GM12878 (cell line): ENCODE measurements around the gene TMC4. TPM values are rescaled to one million over a fixed set of nuclear protein-coding genes. Genes with fewer than 3 reads are reported as not detected.

Experiments used
- ASH2L ChIP-seq: fragments of 300-600, 200-600 bp; sonication (generic); IDR thresholded peaks from 2 replicates; pipeline ENCODE4 v1.6.1; 2017; ENCODE audit warnings: low read depth, mild to moderate bottlenecking, borderline replicate concordance
- CBFB ChIP-seq: IDR thresholded peaks from 2 replicates; pipeline ENCODE4 v1.6.1; 2016; ENCODE audit warnings: antibody characterized with exemption, low read depth
- CBX3 ChIP-seq: fragments of 200-600 bp; sonication (generic); IDR thresholded peaks from 2 replicates; pipeline ENCODE4 v1.6.1; 2016; ENCODE audit warnings: low read depth, borderline replicate concordance
- EZH2 ChIP-seq: IDR thresholded peaks from 2 replicates; pipeline ENCODE4 v1.6.1; 2012; ENCODE audit warnings: low read depth, mild to moderate bottlenecking, control low read depth, inconsistent platforms, low read length, borderline replicate concordance; ENCODE audit not compliant: control insufficient read depth
- FOS ChIP-seq: IDR thresholded peaks from 3 replicates; pipeline ENCODE4 v1.6.1; 2011; ENCODE audit warnings: borderline replicate concordance; ENCODE audit not compliant: insufficient read length; ENCODE audit errors: extremely low read depth
- IKZF2 ChIP-seq, 2 experiments: fragments of 450-650 bp; IDR thresholded peaks; 2 replicates each; pipeline ENCODE4 v1.6.1; 2017; ENCODE audit warnings: mild to moderate bottlenecking in 2 of 2, moderate library complexity in 2 of 2
- JUND ChIP-seq: IDR thresholded peaks from 2 replicates; pipeline ENCODE4 v1.6.1; 2012; ENCODE audit warnings: low read depth, mild to moderate bottlenecking, low read length, improper control_type of control experiment, moderate library complexity
- NFYB ChIP-seq: IDR thresholded peaks from 2 replicates; pipeline ENCODE4 v1.6.1; 2011; ENCODE audit warnings: low read depth, mild to moderate bottlenecking, low read length, improper control_type of control experiment, moderate library complexity; ENCODE audit not compliant: insufficient read depth
- NR2F1 ChIP-seq: fragments of 450-650 bp; conservative IDR thresholded peaks from 2 replicates; pipeline ENCODE4 v1.6.1; 2017; ENCODE audit warnings: mild to moderate bottlenecking
- PAX5 ChIP-seq: IDR thresholded peaks from 2 replicates; pipeline ENCODE4 v1.6.1; 2011; ENCODE audit warnings: low read depth, low read length, borderline replicate concordance
- POLR2AphosphoS2 ChIP-seq: IDR thresholded peaks from 2 replicates; pipeline ENCODE4 v1.6.1; 2011; ENCODE audit warnings: low read depth, mild to moderate bottlenecking, low read length, improper control_type of control experiment, moderate library complexity
- SIN3A ChIP-seq: IDR thresholded peaks from 2 replicates; pipeline ENCODE4 v1.6.1; 2012; ENCODE audit warnings: low read depth, low read length, improper control_type of control experiment
- SRF ChIP-seq, 2 experiments: IDR thresholded peaks; 2 replicates each; pipeline ENCODE4 v1.6.1; 2011; ENCODE audit warnings: low read depth in 2 of 2, low read length in 2 of 2, mild to moderate bottlenecking in 1 of 2, moderate library complexity in 1 of 2
- SUPT20H ChIP-seq: IDR thresholded peaks from 2 replicates; pipeline ENCODE4 v1.6.1; 2011; ENCODE audit warnings: low read depth, mild to moderate bottlenecking, low read length, moderate library complexity, borderline replicate concordance; ENCODE audit not compliant: control insufficient read depth
- SUZ12 ChIP-seq: fragments of 200-600 bp; sonication (generic); IDR thresholded peaks from one replicate; pipeline ENCODE4 v1.6.1; 2018; ENCODE audit warnings: antibody characterized with exemption, mild to moderate bottlenecking; ENCODE audit not compliant: unreplicated experiment
- TAF1 ChIP-seq: IDR thresholded peaks from 2 replicates; pipeline ENCODE4 v1.6.1; 2011; ENCODE audit warnings: mild to moderate bottlenecking, low read depth, low read length, borderline replicate concordance
- ZBED1 ChIP-seq: IDR thresholded peaks from 2 replicates; pipeline ENCODE4 v1.6.1; 2016; ENCODE audit warnings: borderline replicate concordance
- ZNF217 ChIP-seq: fragments of 450-650 bp; IDR thresholded peaks from 2 replicates; pipeline ENCODE4 v1.6.1; 2017; ENCODE audit warnings: antibody characterized with exemption, mild to moderate bottlenecking
- polyA plus RNA-seq, 11 experiments: library from polyadenylated mRNA; depleted of rRNA in 4 of 11; unstranded in 6 of 11; stranded (reverse) in 5 of 11; fragments of >200 nt; fragmentation: Nextera tagmentation in 4 of 11; fragmentation: Illumina TruSeq in 1 of 11; extraction: Ambion mirVana in 4 of 11; extraction: Trizol in 1 of 11; gene quantifications; 1 replicate in 1 of 11; 2 replicates in 10 of 11; pipeline versions ENCODE4 v1.2.1 to v1.2.3, GENCODE V29; 2011 to 2016; ENCODE audit warnings: inconsistent platforms in 2 of 11, missing spikeins in 2 of 11, low read depth in 1 of 11
- total RNA-seq, 4 experiments: library from RNA; depleted of rRNA in 3 of 4; stranded (reverse); fragments of >200 nt in 3 of 4; fragmentation: Illumina TruSeq in 1 of 4; extraction: Trizol in 1 of 4; gene quantifications; 2 replicates each; pipeline versions ENCODE4 v1.2.1 to v1.2.3, GENCODE V29; 2013 to 2021
- TF ChIP-seq, protein P1 (sequence below): fragments of 450-650 bp; formaldehyde crosslinking; IDR thresholded peaks from 2 replicates; pipeline ENCODE4 v1.4.0; 2020; ENCODE audit warnings: mild to moderate bottlenecking, moderate library complexity
- TF ChIP-seq, protein P2 (sequence below): fragments of 450-650 bp; conservative IDR thresholded peaks from 2 replicates; pipeline ENCODE4 v1.6.1; 2017; ENCODE audit warnings: mild to moderate bottlenecking, moderate library complexity
- TF ChIP-seq, protein P3 (sequence below): fragments of 150-350 bp; IDR thresholded peaks from 2 replicates; pipeline ENCODE4 v1.6.1; 2014; ENCODE audit warnings: mild to moderate bottlenecking, low read depth, low read length

Gene TMC4
- total and polyA plus RNA-seq, 10 of the 15 experiments (the other 5 are each of a cell fraction or from before 2014, with no cell fraction given) = 0.33 to 0.83 (median 0.74) TPM; not detected in 7

DNA sequence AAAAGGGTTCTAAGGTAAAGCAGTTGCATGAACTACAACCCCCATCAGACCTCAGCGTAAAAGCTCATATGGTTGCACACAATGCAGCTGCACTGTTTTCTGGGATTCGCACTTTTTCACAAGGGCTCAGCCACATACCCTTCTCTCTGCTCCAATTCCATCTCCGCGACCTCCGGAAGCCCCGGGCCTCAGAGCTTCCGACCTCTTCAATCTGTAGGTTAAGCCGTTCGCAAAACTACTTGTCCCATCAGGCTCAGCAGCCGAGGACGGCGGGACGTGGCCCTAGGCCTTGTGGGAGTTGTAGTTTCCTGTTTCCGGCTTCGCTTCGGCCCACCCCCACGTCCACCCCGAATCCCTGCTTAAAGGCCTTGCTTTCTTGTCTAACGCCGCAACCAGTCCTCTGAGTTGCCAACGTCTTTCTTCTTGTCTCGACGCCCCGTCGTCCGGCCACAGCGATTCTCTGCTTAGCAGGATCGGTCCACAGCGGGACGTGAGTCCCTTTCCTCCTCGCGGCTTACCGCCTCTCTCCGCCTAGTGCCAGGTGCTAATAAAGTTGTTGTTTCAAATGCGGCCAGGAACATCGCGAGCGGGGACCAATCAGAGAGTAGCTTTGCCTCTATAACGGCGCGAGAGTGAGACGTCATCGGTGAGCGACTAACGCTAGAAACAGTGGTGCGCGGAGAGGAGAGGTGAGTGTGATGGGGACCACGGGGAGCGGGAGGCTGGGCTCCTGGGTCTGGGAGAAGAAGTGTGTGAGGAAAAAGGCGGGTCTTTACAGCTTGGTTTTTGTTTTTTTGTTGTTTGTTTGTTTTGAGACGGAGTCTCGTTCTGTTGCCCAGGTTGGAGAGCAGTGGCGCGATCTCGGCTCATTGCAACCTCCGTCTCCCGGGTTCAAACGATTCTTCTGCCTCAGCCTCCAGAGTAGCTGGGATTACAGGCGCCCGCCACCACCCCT lies 57.6 kb downstream of the TMC4 start, which contains the start of the genes PRPF31 and TFPT (continued):
- peak; percentile 56 to 72; a peak in 2 of 4 replicates for TF ChIP-seq IKZF2 (IDR thresholded peaks at IDR 0.05)
- TF ChIP-seq SRF (IDR thresholded peaks at IDR 0.05; ENCODE audit: low read depth in 2 of 2, low read length in 2 of 2) = peak; percentile 34 to 95; a peak in 2 of 4 replicates
- no peak for TF ChIP-seq CBX3
- TF ChIP-seq FOS = peak; percentile 20
- TF ChIP-seq POLR2AphosphoS2 = no peak; the same call in 1 of the 2 replicates
- TF ChIP-seq, protein P1, sequence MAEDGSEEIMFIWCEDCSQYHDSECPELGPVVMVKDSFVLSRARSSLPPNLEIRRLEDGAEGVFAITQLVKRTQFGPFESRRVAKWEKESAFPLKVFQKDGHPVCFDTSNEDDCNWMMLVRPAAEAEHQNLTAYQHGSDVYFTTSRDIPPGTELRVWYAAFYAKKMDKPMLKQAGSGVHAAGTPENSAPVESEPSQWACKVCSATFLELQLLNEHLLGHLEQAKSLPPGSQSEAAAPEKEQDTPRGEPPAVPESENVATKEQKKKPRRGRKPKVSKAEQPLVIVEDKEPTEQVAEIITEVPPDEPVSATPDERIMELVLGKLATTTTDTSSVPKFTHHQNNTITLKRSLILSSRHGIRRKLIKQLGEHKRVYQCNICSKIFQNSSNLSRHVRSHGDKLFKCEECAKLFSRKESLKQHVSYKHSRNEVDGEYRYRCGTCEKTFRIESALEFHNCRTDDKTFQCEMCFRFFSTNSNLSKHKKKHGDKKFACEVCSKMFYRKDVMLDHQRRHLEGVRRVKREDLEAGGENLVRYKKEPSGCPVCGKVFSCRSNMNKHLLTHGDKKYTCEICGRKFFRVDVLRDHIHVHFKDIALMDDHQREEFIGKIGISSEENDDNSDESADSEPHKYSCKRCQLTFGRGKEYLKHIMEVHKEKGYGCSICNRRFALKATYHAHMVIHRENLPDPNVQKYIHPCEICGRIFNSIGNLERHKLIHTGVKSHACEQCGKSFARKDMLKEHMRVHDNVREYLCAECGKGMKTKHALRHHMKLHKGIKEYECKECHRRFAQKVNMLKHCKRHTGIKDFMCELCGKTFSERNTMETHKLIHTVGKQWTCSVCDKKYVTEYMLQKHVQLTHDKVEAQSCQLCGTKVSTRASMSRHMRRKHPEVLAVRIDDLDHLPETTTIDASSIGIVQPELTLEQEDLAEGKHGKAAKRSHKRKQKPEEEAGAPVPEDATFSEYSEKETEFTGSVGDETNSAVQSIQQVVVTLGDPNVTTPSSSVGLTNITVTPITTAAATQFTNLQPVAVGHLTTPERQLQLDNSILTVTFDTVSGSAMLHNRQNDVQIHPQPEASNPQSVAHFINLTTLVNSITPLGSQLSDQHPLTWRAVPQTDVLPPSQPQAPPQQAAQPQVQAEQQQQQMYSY = no peak
- TF ChIP-seq, protein P2, sequence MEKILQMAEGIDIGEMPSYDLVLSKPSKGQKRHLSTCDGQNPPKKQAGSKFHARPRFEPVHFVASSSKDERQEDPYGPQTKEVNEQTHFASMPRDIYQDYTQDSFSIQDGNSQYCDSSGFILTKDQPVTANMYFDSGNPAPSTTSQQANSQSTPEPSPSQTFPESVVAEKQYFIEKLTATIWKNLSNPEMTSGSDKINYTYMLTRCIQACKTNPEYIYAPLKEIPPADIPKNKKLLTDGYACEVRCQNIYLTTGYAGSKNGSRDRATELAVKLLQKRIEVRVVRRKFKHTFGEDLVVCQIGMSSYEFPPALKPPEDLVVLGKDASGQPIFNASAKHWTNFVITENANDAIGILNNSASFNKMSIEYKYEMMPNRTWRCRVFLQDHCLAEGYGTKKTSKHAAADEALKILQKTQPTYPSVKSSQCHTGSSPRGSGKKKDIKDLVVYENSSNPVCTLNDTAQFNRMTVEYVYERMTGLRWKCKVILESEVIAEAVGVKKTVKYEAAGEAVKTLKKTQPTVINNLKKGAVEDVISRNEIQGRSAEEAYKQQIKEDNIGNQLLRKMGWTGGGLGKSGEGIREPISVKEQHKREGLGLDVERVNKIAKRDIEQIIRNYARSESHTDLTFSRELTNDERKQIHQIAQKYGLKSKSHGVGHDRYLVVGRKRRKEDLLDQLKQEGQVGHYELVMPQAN = peak; percentile 82
- 0 out of 2 replicates have a peak, but pooled peaks have one; percentile 3 for TF ChIP-seq JUND
- peak; percentile 78 for TF ChIP-seq TAF1
- TF ChIP-seq ZBED1 = peak; percentile 41; the same call in 1 of the 2 replicates
- TF ChIP-seq ZNF217 = no peak
- 0 out of 2 replicates have a peak, but pooled peaks have one; percentile 1 for TF ChIP-seq PAX5
- no peak for TF ChIP-seq SUPT20H
- 0 out of 2 replicates have a peak, but pooled peaks have one; percentile 49 for TF ChIP-seq ASH2L
- TF ChIP-seq SIN3A = no peak; the same call in none of the 2 replicates
- TF ChIP-seq EZH2 = no peak
- TF ChIP-seq NFYB = peak; percentile 73; the same call in 1 of the 2 replicates
- TF ChIP-seq CBFB = peak; percentile 92; the same call in 1 of the 2 replicates
- TF ChIP-seq, protein P3, sequence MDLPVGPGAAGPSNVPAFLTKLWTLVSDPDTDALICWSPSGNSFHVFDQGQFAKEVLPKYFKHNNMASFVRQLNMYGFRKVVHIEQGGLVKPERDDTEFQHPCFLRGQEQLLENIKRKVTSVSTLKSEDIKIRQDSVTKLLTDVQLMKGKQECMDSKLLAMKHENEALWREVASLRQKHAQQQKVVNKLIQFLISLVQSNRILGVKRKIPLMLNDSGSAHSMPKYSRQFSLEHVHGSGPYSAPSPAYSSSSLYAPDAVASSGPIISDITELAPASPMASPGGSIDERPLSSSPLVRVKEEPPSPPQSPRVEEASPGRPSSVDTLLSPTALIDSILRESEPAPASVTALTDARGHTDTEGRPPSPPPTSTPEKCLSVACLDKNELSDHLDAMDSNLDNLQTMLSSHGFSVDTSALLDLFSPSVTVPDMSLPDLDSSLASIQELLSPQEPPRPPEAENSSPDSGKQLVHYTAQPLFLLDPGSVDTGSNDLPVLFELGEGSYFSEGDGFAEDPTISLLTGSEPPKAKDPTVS = peak; percentile 78; the same call in 1 of the 2 replicates
- TF ChIP-seq SUZ12 = no peak
- peak; percentile 60 for TF ChIP-seq NR2F1
